HG03558 (cell line): Measurements from ENCODE around the gene CD84.
"Not testable (repeated sequence)": the region's sequence is repeated elsewhere in the genome, so short reads cannot be mapped to it uniquely, and the experiment has no call there.

Source experiments
- ATAC-seq: cut with Tn5 transposase; IDR thresholded peaks from one replicate; pipeline ENCODE4 v1.9.1; 2021; ENCODE audit warnings: moderate number of reproducible peaks; ENCODE audit not compliant: unreplicated experiment; ENCODE audit errors: extremely low read depth

The CD84 gene

GRCh38 chr1:160612613-160613218 is 33.4 kb upstream of the CD84 start:
- no peak for ATAC-seq

GRCh38 chr1:160610569-160611242 is 31.4 kb upstream of the CD84 start:
- ATAC-seq: no peak

- no peak for ATAC-seq
These were observed 29.6 kb upstream of the CD84 start for GRCh38 chr1:160608941-160609340.

DNA sequence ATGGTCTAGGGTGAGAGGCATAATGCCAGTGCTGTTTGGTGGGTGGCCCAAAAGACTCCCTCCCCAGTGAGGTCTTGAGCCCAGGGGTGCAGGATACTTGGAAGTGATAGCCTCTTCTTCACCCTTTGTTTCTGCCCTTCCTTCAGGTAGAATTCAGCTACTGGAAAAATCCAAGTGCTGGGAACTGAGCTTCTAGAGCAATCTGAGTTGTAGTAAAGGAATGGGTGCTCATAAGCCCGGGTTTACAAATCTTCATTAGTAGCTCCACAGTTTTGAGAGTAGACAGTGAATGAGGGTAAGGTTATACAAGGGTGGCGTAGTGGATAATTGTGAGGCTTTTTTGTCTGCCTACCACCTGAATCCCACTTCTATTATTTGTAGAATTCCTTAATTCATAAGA is 29.2 kb upstream of the CD84 start:
- ATAC-seq: no peak

GRCh38 chr1:160608057-160608456 is 28.8 kb upstream of the CD84 start:
- no peak for ATAC-seq

DNA sequence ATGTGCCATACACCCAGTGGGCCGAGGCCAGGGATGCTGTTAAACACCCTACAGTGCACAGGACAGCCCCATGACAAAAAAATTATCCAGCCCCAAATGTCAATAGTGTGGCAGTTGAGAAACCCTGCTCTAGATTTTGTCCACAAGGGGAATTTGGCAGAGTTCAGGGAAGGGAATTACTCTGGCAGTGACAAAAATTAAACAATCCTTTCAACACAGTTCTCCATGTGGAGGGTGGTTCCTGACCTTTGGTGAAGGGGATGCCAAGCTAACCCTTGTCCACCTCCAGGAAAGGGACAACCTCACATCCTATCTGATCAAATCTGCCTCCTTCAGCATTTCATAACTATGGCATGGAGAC is 28.4 kb upstream of the CD84 start:
- ATAC-seq: no peak

DNA sequence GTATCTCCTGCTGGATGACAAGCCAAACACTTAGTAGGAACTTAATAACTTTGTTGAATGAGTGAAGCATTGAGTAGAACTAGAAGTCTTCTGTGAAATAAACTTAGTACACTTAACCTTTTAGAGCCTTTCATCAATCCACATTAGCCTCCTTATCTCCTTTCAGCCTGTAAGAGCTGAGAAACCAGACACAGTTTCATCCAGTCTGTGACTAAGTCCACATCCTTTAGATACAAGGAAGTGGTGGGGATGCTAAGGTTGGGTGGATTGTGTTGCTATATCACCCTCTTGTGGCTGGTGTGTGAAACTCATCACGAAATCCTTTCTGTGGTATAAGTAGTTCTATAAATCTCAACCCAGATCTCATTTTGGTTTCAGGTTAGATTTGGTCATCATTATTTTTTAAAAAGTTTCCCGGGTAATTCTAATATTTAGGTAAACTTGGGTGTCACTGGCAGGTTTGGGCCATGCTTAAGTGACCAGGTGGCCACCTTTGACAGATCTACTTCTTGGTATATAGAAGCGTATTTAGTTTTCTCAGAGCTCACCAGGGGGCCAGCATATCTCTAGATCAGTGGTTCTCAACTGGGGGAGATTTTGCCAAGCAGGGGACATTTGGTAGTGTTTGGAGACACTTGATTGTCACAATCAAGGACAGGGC is 27.8 kb upstream of the CD84 start:
- no peak for ATAC-seq

- no peak for ATAC-seq
These were observed 27.3 kb upstream of the CD84 start for GRCh38 chr1:160606611-160607010.

- ATAC-seq: no peak
These were observed 26.6 kb upstream of the CD84 start for GRCh38 chr1:160605792-160606479.

DNA sequence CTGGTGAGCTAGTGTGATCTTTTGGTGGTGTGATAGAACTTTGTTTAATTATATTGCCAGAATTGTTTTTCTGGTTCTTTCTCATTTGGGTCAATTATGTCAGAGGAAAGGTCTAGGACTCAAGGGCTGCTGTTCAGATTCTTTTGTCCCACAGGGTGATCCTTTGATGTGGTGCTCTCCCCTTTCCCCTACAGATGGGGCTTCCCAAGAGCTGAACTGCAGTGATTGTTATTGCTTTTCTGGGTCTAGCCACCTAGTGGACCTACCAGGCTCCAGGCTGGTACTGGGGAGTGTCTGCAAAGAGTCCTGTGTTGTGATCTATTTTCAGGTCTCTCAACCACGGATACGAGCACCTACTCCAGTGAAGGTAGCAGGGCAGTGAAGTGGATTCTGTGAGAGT is 25.9 kb upstream of the CD84 start:
- no peak for ATAC-seq

DNA sequence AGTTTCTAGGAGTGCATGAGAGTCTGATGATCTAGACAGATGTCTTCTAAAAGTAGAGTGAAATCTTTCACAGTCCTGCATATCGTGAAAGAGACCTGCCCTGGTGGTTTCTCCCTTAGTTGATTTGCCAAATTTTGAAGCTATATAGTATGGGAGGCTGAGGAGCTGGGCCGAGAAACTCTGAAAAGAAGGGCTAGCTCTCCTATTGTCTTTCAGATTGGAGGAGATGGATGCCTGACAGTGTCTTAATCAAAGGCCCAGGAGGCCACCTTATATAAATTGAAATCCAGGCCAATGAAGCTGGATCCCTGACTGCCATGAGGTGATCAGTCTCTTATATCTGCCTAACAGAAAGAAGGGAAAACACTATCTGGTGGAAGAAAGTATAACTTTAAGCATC is 18.4 kb upstream of the CD84 start:
- no peak for ATAC-seq

DNA sequence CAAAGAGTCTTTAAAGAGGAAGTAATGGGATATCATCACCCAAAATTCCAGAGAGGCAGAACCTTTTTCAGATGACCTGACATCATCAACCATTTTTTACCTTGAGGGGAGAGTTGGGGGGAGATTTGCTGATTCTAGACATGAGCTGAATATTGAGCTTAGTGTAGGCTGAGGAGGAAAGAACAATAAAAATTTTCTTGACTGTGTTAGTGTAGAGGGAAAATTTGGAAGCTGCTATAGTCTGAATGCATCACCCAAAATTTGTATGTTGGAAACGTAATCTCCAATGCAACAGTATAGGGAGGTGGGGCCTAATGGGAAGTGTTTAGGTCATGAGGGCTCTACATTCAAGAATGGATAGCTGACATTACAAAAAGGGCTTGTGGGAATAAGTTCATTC is 17.8 kb upstream of the CD84 start:
- ATAC-seq: no peak

GRCh38 chr1:160590488-160590887 is 11.2 kb upstream of the CD84 start:
- no peak for ATAC-seq

DNA sequence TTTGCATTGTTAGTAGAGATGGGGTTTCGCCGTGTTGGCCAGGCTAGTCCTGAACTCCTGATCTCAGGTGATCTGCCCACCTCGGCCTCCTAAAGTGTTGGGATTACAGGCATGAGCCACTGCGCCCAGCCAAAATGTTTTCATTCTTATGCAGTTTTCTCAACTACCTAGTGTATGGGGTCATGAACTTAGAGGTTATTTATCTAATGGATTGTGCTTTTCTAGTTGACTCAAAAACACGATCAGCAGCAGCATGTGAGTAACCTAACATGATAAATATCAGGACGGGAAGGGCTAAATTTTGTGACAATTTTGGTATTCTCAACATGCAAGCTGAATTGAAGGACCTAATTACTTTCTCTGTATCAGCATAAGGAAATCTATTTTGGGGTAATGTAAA is 9.2 kb upstream of the CD84 start:
- no peak for ATAC-seq

DNA sequence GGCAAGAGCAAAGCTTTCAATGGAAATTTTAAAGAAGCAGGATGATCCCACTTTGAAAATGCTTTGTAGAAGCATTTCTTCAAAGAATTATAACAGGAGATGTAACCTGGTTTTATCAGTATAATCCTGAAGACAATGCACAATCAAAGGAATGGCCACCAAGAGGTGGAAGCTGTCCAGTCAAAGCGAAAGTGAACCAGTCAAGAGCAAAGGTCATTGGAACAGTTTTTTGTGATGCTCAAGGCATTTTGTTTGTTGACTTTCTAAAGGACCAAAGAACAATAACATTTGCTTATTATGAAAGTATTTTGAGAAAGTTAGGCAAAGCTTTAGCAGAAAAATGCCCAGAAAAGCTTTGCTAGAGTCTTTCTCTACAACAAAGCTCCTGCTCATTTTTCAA is 5.5 kb upstream of the CD84 start:
- no peak for ATAC-seq

DNA sequence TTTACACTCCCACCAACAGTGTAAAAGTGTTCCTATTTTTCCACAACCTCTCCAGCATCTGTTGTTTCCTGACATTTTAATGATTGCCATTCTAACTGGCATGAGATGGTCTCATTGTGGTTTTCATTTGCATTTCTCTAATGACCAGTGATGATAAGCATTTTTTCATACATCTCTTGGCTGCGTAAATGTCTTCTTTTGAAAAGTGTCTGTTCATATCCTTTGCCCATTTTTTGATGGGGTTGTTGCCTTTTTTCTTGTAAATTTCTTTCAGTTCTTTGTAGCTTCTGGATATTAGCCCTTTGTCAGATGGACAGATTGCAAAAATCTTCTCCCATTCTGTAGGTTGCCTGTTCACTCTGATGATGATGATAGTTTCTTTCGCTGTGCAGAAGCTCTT is 3.7 kb upstream of the CD84 start:
- not testable (repeated sequence) for ATAC-seq

- ATAC-seq: no peak
These were observed 2.7 kb upstream of the CD84 start for GRCh38 chr1:160581961-160582360.

GRCh38 chr1:160580221-160580812 is 1.0 kb upstream of the CD84 start:
- ATAC-seq: no peak

DNA sequence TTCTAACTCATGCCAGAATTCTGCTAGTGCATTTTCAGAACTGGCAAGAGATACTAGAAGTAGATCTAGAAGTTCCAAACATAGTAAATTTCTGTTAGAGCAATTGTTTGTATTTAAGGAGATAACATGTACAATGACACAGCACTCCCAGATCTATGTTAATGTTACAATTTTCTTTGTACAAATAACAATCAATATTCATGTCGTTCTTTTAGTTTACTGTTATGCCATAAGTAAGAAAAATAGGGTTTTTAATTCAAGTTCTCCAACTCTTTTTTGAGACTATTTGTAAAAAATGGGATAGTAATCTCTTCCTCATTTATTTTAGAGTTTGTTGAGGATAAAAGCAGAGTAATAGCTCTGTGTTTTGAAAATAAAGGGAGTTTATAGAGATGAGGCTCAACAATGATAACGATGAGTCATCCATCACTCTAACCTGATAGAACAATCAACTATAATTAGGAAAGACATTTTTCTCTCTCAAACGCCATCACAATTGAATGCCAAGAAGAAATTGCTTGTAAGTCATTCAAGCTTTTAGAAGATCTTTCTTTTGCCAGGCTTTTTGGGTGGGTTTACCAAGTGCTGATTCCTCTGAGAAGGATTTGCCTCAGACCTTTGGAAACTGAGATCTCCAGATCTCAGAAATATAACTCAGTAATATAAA is 638 bp downstream of the CD84 start:
- ATAC-seq: no peak

DNA sequence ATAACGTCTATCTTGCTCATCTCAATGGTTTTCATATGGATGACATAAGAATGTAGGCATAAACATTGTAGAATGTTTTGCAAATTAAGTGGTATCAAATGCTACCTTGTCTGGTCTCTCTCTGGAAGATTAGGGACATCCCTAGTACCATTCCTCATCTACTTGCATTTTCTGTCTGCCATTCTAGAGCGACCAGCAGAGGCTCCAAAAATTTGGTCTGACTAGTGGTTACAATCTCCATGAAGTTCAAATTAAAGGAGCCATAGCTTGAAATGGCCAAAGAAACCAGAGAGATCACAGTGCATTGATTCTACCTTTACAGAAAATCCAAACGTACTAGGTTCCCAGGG is 1.1 kb downstream of the CD84 start:
- ATAC-seq: no peak

GRCh38 chr1:160577671-160578070 is 1.6 kb downstream of the CD84 start:
- ATAC-seq: no peak
